Body of pancreas (tissue), 4 donors: ENCODE measurements around the gene RAD54L.

Source experiments
- CTCF ChIP-seq, 7 experiments: fragments of 450-650 bp in 4 of 7; fragments of 200-600 bp in 3 of 7; sonication (generic) in 3 of 7; IDR thresholded peaks; one replicate each; pipeline ENCODE4 v1.5.1; 2016 to 2019; ENCODE audit warnings: antibody characterized with exemption in 7 of 7
- POLR2A ChIP-seq, 3 donors: fragments of 450-650 bp; IDR thresholded peaks; one replicate each; pipeline ENCODE4 v1.6.1; 2016; ENCODE audit warnings: antibody characterized with exemption in 3 of 3, mild to moderate bottlenecking in 2 of 3

- no peak for TF ChIP-seq CTCF (IDR thresholded peaks at IDR 0.05)
- no peak for TF ChIP-seq POLR2A (IDR thresholded peaks at IDR 0.05)
These were observed 32.1 kb upstream of the RAD54L start for GRCh38 chr1:46215504-46215903.
